ENCODE data around the gene PLEKHA5.
"Not testable (repeated sequence)": the region's sequence is repeated elsewhere in the genome, so short reads cannot be mapped to it uniquely, and the experiment has no call there.

PLEKHA5 gene

DNA sequence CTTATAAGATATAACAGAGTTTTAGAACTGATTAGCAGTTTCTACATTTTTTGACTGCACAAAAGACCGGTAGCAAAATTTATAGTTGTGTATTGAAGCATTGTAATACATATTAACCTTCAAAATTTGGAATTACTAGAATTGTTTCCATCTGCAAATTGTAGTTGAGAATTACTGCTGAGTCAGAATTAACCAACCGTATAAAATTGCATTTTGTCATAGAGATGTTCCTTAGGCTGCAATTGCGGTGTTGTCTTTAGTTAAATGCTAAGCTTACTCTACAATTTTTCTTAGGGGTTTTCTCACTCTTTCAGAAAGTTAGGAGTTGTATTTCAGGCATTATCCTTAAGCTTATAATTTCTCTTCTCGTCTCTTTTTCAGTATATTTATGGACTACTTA lies 132.2 kb downstream of the PLEKHA5 start:
- in situ Hi-C loops (cut with MboI; ENCODE audit: low sequenced_read_pairs): no loop called here

DNA sequence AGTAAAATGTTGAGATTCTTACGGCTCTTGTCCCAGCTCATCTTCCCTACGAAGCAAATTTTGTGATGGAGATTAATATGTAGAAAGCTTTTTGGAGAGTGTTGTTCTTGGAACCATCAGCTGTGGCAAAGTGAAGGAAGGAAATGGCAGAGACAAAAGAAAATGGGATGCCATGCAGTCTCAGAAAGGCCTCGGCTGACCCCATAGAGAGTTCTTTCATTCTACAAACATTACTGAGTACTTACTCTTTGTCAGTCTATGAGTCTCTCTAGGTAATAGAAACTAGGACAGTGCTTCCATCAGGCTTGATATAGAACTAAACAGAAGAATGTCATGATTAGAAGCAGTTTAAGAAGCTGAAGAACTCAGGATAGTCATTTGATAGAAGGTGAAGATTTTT lies 134.1 kb downstream of the PLEKHA5 start:
- in situ Hi-C loops (cut with MboI; ENCODE audit: low sequenced_read_pairs): no loop called here

DNA sequence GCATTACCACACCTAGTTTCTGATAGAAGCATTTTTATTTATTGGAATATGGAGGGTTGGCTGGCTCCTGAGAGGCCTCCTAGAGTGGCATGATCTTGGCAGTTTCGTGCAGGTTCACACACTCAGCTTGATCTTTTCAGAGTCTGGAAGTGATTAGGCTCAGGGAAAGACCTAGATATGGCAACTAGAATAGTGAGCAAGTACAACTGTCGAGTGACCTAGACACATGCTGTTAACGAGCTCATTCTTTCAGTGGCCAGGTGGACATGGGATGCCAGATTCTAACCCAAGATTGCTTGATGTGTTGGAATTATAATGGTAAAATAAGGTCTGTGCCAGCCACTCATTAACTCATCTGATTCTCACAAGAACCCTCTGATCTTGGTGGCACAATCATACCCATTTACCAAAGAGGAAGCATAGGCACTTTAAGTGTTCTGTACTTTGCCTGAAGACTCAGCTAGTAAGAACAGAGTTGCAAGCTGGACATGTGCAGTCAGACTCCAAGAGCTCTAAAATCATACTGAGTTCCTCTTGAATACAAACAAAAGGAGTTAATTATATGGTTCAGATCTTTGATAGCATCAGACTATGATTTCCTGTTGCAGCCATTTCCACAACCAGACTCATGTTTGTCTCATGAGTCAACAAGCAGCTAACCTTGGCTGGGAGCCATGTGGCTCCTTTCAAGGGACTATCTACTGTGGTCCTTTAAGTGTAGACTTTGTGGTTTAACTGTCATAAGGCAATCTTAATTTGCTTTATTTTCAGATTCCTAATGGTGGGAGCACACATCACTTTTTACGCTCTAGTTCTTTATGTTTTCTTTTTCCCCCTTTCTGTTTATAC lies 144.2 kb downstream of the PLEKHA5 start:
- in situ Hi-C loops (cut with MboI; ENCODE audit: low sequenced_read_pairs): no loop called here

DNA sequence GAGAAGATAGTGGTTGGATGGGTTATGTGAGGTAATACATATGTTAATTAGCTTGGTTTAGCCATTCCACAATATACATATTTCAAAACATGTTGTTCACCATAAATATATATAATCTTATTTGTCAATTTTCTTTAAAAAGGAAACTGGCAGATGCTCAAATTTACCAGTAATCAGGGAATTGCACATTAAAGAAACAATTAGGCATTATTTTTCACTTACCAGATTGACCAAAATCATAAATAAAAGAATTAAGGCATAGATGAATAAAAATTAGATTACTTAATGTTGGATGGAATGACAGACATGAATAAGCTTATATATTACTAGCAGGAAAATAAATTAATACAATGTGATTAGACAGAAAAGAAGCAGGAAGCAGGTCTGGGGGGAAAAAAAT lies 147.2 kb downstream of the PLEKHA5 start:
- in situ Hi-C loops (cut with MboI; ENCODE audit: low sequenced_read_pairs): no loop called here

DNA sequence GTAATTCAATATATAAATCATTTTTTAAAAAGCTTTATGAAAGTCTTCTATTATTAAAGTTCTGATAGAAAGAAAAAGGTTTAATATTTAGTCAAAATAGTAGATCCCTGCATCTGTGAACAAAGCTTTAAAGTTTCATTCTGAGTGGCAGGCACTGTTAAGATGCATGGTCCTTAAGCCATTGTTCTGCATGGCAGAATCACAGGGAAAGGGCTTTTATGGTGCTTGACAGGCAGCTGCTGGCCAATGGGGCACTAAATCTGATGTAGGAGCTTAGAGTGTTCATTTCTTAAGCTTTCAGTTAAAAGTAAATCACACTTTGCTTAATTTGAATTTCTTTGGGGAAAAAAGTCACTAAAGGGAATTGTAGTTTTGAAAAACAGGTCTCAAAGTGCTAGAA lies 148.2 kb downstream of the PLEKHA5 start:
- in situ Hi-C loops (cut with MboI; ENCODE audit: low sequenced_read_pairs): no loop called here

DNA sequence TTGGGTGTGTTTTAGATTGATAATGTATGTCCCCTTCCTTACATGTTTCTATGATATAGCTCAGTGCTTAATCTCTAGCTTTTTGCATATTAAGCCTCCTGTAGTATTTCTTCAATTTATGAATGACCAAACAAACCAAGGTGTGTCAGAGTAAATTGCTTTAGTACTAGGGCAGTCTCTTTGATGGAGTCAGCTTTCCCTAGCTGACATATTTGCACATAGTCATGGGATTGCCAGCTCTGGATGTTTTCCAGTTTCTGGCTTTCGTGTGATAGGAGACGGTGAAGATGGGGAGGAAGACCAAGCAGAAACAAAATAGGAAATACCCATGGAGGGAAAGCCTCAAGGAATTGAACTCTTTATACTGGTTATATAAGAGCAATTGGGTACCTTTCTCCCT lies 148.9 kb downstream of the PLEKHA5 start:
- in situ Hi-C loops (cut with MboI; ENCODE audit: low sequenced_read_pairs): no loop called here

DNA sequence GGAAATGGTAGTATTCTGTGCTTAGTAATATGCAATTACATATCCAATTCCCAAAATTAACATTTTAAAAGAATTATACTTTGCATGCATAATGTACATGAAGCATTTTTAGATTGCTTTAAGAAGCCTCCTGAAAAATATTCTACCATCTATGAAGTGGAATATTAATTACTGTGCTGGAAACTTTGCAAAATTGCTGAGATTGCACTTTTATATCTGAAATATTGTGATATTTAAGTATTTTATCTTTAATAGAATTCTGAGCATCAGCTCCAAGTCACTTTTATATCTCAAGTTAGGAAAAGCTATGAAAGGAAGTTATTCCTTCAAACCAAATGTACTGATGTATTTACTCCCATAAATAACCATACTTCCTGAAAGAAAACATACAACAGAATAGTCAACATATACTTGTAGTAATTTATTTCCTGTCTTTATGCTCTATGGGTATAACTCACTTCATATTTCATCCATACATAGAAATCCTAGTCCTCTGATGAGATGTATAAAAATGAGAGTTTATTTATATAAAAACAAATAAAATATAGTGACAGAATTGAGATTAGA lies 152.7 kb downstream of the PLEKHA5 start:
- in situ Hi-C loops (cut with MboI; ENCODE audit: low sequenced_read_pairs): no loop called here

DNA sequence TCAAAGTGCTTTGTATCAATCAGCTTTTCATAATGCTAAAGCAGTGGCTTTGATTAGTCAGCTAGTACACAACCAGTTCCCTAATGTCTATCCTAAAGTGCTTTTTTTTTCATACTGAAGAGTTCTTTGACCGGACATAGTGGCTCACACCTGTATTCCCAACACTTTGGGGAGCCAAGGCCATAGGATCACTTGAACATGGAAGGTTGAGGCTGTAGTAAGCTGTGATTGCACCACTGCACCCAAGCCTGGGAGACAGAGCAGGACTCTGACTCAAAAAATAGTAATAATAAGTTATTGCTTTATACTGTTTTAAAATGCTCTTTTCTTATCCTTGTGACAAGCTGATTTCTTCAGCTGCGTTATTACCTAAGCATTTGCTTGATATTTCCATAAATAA lies 155.1 kb downstream of the PLEKHA5 start:
- in situ Hi-C loops (cut with MboI; ENCODE audit: low sequenced_read_pairs): no loop called here

DNA sequence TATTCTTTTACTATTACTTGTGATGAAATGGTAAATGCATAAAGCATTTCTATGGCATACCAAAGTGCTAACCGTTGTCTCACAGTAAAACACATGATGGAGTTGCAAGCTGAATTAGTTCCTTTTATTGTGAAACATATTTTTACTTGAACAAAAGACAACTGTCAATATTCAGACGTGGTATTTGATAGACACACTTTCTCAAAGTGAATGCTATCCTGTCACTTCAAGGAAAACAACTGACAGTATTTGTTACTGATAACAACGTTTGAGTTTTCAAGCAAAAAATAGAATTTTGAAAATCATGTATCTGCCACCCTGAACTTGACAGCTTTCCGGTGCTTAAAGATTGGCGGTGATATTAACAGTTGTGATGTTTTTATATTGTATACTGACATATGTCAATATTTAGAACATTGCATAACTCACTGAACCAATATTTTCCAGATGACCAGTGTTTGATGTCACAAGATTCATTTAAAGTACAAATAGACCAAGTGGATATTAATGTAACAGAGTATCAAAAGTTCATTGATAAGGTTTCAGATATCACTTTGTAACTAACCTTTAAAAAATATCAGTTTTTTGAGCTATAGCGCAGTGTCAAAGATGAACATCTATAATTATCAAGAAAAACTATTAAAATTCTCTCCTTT lies 156.4 kb downstream of the PLEKHA5 start:
- in situ Hi-C loops (cut with MboI; ENCODE audit: low sequenced_read_pairs): no loop called here

DNA sequence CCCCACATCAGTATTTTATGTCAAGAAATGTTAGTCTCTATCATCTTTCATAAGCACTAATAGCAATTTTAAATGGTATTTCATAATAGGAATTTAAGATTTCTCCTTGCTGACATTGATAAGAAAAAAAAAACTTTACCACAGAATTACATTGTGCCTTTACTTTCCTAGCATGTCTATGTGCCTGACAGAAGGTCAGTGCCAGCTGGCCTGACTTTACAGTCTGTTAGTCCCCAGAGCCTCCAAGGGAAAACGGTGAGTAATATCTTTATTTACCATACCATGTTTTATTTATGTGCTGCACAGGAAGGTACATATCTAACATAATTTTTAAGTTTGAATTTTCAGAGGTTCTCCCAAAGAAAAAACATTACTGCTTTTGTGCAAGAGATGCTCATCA lies 157.8 kb downstream of the PLEKHA5 start:
- in situ Hi-C loops (cut with MboI; ENCODE audit: low sequenced_read_pairs): no loop called here

DNA sequence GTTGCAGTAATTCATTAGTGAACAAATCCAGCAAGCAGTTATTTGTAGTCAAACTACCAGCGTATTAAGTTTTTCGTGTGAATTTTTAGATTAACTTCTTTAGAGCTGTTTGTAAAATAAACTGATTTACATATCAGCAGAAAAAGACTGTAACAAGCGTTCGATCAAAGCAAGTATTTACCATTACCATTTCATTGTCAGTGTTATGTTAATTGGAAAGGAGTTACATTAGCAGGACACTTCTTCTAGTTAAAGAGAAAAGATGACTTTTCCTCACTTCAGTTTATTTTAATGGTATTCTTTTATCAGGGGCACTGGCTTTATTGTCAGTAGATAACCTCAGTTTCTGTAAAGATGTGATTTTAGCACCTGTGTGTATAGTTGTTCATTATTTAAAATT lies 158.6 kb downstream of the PLEKHA5 start:
- in situ Hi-C loops (cut with MboI; ENCODE audit: low sequenced_read_pairs): no loop called here

DNA sequence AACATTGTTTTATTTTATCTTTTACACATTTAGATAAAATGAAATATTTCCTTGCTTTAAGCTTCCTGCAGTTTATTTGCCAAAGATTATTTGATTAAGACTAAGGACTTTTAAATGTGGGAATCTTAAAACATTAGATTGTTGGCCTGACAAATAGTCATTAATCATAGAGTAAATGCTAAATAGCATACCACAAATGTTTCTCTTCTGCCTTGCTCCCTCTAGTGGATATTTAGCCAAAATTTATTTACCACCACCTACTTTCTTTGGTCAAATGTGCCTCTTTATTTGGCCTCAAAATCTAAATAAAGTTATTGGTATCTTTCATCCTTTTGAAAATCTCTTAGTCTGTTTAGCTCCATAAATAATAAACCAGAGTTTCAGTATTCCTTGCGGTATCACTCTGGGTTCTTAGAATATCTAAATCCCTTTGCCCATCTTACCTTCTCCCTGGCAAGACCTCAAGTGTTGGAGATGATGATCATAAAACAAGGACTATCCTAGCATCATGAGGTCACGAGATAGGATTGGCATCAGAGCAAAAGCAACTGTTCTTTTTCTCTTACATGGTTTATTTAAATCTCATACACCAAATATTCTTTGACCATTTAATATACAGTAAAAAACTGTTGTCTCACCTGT lies 159.2 kb downstream of the PLEKHA5 start:
- in situ Hi-C loops (cut with MboI; ENCODE audit: low sequenced_read_pairs): no loop called here

DNA sequence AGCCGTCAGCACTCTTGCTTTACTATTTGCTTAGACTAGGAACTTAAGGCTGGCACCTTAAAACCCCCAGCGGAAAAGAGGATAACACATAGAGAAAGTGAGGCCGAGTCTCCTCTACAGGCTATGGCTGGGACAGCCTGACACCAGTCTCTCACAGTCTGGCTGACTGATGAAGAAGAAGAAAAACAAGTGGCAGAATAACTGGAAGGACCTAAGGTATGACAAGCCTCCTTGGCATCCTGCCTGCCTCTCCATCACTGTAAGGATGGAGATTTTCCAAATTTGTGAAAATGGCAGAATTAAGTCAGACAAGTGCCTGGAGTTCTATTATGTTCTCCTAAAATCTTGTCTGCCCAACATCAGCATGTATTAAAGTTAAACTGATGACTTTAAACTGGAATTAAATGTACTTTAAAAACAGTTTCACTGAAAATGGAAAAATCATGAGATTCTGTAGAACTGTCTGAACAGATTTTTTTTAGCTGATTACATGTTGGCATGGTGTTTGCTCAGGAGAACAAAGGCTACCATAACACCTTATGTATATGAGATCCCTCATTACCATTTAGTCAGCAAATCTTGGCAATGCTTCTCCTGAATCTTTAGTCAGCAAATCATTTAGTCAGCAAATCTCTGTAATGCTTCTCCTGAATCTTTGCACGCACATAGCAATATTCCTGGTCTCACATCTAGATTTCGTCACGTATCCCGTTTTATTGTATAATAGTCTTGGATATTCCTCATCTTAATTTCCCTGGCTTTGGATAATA lies 169.5 kb downstream of the PLEKHA5 start:
- in situ Hi-C loops (cut with MboI; ENCODE audit: low sequenced_read_pairs): no loop called here

DNA sequence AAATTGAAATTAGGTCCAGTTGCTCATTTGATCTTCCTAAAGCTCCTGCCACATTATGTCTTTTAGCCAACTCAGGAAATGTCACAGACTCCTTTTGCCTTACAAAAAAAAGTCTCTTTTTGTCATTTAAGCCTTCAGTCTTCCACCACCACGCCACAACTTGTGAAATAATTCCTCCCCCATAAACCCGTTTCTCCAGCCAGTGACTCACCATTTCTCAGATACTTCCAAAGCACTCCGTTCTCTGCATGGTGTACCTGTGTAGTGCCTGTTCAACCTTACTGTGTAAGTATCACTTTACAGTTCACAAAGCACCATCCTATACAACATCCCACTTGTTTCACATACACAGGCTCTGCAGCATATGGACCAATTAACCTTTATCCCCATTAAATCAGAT lies 170.2 kb downstream of the PLEKHA5 start:
- in situ Hi-C loops (cut with MboI; ENCODE audit: low sequenced_read_pairs): no loop called here

DNA sequence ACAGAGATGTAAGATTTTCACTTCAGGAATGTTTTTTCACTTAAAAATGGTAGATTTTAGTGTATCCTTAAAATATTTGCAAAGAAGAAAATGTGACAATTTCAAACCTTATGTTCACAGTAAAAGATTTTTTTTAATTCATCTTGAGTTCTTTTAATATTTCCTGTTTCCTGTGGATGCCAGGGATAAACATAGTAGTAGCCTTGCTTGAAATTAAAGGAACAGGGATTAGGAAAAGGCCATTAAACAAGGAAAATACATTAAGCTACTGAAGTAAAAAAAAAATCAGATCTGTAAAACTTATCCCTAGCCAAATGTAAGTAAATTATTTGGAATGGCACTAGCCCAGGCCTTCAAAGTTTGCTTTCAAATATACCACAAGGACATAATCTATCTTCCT lies 171.7 kb downstream of the PLEKHA5 start:
- in situ Hi-C loops (cut with MboI; ENCODE audit: low sequenced_read_pairs): no loop called here

DNA sequence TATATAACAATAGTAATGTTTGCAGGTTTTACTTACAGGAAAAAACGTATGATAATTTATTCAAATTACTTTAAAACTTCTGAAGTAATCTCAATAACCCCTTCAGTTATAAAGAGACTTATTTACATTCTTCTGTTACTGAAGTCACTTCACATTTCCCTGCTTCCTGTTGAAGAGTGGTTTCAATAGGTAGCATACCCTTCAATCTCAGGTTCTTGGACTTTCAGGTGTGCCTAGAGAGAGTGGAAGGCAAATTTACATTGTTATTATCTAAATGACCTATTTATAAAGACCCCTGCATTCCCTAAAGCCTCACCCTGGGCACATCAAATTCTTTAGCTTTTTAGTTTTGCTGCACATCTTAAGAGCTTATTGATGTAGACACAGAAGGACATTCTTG lies 172.2 kb downstream of the PLEKHA5 start:
- in situ Hi-C loops (cut with MboI; ENCODE audit: low sequenced_read_pairs): no loop called here

DNA sequence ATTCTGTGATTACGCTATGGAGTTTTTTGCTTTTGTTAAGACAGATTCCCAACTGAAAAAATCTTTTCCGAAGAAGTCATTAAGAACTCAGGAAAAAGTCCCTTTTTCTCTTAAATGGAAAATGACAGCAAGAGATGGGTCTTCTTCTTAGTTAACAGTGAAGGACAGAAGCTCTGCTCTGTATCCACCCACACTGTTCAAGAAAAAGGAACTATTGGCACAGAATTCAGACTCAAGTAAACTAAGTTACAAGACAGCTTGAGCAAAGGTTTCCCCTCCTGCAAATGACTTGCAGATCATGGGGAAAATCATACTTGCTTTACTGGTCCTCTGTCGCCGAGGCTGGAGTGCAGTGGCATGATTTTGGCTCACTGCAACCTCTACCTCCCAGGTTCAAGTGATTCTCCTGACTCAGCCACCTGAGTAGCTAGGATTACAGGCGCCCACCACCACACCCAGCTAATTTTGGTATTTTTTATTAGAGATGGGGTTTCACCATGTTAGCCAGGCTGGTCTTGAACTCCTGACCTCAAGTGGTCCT lies 172.6 kb downstream of the PLEKHA5 start:
- in situ Hi-C loops (cut with MboI; ENCODE audit: low sequenced_read_pairs): no loop called here

DNA sequence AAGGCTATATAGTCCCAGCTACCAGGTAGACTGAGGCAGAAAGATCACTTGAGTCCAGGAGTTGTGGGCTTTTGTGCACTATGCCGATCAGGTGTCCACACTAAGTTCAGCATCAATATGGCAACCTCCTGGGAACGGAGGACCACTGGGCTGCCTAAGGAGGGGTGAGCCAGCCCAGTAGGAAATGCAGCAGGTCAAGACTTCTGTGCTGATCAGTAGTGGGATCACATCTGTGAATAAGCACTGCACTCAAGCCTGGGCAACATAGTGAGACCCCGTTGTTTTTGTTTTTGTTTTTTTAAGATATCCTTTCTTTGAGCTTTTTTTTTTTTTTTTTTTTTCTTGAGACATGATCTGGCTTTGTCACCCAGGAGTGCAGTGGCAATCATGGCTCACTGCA lies 174.0 kb downstream of the PLEKHA5 start:
- in situ Hi-C loops (cut with MboI; ENCODE audit: low sequenced_read_pairs): no loop called here

DNA sequence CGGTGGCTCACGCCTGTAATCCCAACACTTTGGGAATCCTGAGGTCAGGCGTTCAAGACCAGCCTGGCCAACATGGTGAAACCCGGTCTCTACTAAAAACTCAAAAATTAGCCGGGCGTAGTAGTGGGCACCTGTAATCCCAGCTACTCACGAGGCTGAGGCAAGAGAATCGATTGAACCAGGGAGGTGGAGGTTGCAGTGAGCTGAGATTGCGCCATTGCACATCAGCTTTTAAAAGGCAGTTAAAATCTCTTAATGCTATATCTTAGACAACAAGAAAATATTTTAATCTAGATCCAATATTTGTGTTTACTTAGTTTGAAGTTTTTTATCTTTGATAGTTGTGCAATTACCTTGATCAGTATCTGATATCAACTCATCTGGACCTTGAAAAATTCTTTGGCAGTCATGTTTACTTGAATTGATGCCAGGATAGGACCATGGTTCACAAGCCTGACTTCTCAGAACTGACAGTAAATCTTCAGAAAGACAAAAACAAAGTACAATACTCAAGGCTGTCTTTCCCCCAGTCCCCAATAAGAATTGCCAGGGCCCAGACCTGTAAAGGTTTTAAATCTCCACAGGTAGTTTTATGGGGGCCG lies 174.7 kb downstream of the PLEKHA5 start:
- in situ Hi-C loops (cut with MboI; ENCODE audit: low sequenced_read_pairs): no loop called here

DNA sequence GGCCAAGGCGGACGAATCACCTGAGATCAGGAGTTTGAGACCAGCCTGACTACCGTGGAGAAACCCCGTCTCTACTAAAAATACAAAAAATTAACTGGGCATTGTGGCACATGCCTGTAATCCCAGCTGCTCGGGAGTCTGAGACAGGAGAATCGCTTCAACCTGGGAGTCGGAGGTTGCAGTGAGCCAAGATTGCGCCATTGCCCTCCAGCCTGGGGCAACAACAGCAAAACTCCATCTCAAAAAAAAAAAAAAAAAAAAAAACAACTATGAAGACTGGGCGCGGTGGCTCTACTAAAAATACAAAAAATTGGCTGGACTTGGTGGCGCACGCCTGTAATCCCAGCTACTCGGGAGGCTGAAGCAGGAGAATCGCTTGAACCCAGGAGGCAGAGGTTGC lies 176.1 kb downstream of the PLEKHA5 start:
- in situ Hi-C loops (cut with MboI; ENCODE audit: low sequenced_read_pairs): not testable (repeated sequence)
